Right kidney (tissue), 1 donor: ENCODE results near the gene COL4A4.

Experiments
- DNase-seq: peaks from one replicate; pipeline ENCODE4 v3.0.0-alpha.2; 2016

COL4A4 gene

DNA sequence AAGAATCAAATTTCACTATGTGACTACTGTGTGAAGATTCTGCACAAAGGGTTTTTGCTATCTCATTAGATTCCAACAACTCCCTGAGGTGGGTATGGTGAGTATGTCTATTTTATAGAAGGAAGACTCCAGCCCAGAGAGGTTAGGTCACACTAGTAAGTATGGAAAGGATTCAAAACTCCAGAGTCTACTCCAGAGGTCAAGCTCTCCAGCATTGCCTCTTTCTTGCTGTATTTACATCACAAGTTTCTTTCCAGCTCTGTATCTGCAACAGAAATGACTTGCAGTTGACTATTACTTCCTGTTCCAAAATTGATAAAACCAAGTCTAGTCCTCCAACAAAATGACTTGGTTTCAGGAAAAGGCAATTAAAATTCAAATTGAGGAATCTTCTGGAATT, 2.1 kb downstream of the COL4A4 start:
- no peak for DNase-seq

DNA sequence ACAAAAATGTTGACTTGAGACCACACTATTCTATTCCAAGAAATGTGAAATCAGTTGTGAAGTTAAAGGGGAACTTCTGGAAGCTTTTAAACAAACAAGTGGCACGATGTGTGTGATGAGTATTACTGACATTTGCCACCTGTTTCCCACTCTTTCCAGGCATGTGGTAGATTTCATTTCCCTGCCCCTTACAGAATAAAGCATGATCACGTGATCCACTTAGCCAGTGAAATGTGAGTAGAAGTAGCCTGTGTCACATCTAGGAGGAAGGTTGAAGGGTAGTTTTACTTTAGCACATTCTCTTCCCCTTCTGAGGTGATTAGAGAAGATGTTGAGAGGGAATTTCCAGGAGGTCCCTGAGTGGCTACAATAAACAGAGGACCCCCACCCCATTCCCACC, 3.8 kb downstream of the COL4A4 start:
- DNase-seq = no peak

- no peak for DNase-seq
Observed at GRCh38 chr2:227154986-227155774, 8.8 kb downstream of the COL4A4 start.

GRCh38 chr2:227153758-227154486, 10.1 kb downstream of the COL4A4 start:
- no peak for DNase-seq

DNA sequence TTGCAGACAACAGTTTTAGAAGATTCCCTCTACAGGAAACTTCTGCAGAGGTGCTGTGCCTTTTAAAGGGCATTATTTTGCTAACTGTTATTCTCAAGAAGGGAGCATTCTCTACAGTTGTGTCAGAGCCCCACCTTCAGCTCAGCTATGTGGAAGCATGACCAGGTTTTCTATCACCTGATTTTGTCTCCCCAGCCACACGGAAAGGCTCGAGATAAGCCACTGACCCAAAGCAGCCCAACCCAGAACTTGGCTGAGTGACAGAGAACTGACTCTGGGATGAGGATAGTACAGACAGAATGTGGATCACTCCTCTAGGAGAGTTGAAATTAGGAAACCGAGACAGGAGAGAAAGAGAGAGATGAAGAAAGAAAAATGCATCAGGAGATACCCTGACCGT, 10.7 kb downstream of the COL4A4 start:
- DNase-seq = no peak

DNA sequence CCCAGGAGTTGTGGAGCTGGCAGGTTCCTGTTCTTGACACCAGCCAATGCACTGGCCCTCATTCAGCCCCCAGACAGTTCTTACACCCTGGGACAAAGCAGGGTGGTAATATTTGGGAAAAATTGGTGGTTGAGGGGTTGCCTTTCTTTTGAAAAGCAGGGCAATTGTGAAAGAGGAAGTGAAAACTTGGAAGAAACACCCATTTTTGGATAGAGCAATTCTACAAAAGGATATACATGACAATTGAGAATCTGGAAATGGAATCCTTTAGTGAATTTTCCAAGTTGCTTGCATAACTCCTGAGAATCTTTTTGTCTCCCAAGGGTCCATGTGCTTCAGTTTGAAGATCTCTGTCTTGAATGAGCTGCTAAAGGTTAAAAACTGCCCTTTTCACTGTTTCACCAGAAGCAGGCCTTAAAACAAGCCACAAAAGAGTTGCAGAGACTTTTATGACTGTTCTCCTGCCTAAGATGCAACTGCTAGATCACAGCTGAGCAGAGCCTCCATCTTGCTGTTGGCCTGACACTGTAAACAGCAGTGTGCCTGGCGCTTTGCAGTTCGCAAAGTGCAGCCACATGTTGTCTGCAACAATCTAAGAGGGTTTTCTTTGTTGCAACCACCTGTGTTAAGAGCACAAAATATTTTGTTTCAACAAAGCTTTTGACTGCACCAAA, 11.8 kb downstream of the COL4A4 start:
- no peak for DNase-seq

DNA sequence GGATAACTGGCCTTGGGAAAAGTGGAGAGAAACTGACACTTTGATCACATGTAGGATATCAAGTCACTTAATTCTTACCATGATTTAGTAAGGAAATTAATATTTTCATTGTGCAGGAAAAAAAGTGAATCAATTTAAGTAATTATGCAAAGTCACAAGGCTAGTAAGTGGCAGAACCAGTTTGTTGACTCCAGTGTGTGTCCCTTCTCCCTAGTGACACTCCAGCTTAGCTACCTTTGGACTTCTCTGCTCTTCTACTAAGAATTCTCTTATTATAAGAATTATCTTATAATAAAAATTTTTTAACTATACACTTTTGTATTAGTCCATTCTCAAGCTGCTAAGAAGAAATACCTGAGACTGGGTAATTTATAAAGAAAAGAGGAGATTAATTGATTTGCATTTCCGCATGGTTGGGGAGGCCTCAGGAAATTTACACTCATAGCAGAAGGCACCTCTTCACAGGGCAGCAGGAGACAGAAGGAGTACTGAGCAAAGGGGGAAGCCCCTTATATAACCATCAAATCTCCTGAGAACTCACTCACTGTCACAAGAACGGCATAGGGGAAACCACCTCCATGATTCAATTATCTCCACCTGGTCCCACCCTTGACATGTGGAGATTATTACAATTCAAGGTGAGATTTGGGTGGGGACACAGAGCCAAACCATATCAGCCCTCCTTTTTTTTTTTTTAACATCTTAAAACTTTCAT, 13.6 kb downstream of the COL4A4 start:
- DNase-seq = no peak

DNA sequence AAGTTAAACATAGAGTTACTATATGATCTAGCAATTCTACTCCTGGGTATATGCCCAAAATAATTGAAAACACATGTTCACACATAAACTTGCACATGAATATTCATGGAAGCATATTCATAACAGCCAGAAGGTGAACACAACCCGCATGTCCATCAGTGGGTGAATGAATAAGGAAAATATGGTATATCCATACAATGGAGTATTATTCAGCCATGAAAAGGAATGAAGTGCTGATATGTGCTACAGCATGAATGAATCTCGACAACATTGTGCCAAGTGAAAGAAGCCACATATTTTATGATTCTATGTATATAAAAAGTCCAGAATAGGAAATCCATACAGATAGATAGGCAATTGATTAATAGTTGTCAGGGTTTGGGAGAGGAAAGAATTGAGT, 15.9 kb downstream of the COL4A4 start:
- no peak for DNase-seq

- no peak for DNase-seq
Observed at GRCh38 chr2:227147023-227147422, 17.0 kb downstream of the COL4A4 start.

DNA sequence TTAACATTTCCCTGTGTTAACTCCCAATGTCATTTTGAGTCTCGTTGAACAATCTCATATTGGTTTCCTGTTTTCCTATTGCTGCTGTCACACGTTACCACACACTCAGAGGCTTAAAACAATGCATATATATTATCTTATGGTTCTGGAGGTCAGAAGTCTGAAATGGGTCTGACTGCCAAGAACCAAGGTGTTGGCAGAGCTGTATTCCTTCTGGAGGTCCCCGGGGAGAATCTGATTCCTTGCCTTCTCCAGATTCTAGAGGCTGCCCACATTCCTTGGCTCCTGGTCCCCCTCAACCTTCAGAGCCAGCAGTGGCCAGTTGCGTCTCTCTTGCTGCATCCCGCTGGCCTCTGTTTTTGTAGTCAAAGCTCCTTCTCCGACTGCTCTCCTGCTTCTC, 17.5 kb downstream of the COL4A4 start:
- no peak for DNase-seq

DNA sequence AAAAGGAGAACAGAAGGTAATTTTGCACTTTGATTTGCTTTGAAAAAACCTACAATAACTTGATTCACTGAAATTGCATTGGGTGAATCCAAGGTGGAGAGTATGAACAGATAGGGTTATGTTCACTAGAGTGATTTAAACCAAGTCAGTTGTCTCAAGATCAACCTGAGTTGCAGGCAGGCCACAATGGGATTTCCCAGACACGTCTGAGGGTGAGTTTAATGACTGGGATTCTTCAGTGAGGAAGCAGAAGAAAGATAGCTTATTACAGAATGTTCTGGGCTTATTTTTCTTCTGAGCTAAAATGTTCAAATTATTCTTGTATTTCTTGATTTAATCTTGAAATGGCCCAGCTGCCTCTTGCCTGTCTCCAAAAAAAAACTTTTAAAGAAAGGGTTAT, 20.1 kb downstream of the COL4A4 start:
- no peak for DNase-seq

- DNase-seq = no peak
Observed at GRCh38 chr2:227141301-227141700, 22.7 kb downstream of the COL4A4 start.

DNA sequence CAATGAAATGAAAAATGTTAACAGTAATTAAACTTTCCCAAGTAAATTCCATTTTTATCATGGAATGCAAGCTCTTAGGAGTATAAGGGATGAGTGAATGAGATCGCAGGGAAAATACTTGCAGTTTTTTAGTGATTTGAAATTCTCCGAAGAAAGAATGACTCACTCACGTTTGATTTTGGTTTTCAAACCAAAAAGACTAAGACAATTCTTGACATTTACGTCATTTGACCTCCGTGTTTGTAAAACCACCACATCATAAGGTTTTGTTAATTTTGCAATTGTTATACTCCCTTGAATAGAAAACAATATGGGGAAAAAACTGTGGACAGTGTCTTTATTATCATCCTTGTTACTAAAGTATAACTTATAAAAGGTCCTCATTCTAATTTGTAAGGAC, 29.4 kb downstream of the COL4A4 start:
- DNase-seq = no peak

DNA sequence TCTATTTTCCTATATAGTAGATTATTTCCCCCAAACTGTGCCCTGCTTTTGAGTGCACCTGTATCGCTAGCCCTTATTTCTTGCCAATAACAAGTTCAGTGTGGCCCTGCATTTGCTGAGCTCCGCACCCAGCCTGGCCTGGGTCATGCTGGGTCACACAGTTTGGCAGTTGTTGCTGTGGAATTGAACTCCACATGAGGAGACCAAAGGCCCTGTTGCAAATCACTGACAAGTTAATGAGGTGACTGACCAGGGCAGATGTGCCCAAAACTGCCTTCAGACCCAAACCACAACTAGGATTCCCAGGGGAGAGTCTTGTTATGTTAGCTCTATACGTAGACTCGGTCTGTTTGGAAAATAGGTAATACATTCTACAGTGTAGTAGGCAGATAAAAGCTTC, 31.0 kb downstream of the COL4A4 start:
- no peak for DNase-seq

DNA sequence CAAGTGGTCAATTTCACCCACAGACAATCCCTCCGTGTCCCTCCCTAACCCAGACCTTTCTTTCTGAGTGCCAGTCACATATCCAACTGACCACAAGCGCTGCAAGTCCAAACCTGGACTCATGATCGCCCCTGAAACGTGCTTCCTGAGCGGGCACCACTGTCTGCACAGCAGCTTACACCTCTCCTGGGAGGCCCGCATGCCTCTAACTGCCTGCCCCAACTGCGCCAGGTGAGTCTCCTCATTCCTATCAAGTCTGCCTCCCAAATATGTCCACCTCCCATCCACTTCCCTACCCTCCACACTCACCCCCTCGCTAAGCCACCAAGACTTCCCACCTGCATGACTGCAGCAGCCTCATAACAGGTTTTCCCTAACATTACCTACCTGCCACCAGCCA, 33.4 kb downstream of the COL4A4 start:
- DNase-seq = no peak

DNA sequence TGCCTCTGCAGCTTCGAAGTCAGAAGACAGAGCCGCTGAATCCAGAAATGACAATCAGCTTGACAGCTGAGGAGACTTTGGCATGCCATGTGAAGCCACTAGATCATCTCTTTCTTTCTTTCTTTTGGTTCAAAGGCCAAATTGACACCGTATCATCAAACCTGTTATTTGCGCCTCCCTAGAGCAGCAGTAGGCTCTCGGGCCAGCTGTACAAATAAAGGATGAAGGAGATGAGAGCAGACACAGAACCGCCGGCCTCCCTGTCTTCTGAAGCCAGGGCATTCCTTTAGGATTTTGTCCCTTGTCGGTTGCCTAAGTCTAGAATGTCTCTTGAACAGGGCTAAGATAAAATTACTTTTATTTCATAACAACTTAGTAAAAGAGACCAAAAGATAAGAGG, 36.8 kb downstream of the COL4A4 start:
- DNase-seq = no peak

- no peak for DNase-seq
Observed at GRCh38 chr2:227125506-227125905, 38.5 kb downstream of the COL4A4 start.

GRCh38 chr2:227124811-227125210, 39.2 kb downstream of the COL4A4 start:
- no peak for DNase-seq

GRCh38 chr2:227123697-227124096, 40.3 kb downstream of the COL4A4 start:
- DNase-seq = no peak

GRCh38 chr2:227118353-227118752, 45.7 kb downstream of the COL4A4 start:
- no peak for DNase-seq

DNA sequence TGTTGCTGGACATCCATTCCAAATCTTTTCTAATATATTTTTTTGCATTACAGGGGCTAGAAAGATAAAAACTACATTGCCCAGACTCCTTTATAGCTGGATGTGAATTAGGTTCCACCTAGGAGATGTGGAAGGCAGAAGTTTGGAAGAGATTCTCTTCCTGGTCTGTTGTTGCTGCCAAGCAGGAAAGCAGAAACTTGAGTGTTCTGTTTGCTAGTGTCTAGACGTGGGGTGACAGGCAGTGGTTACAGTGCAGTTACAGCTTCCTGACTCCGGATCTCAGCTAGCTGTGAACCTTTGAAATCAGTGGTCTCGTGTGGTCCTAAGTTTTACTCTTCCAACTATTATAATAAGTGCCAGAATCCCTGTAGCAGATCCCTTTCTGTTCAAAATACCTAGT, 46.2 kb downstream of the COL4A4 start:
- no peak for DNase-seq

- no peak for DNase-seq
Observed at GRCh38 chr2:227117027-227117426, 47.0 kb downstream of the COL4A4 start.

GRCh38 chr2:227115761-227116160, 48.2 kb downstream of the COL4A4 start:
- no peak for DNase-seq
